C4-2B (cell line): Measurements from ENCODE around the gene AGBL4.

ENCODE experiments used
- CTCF ChIP-seq: fragments of 450-650 bp; conservative IDR thresholded peaks from 2 replicates; pipeline ENCODE4 v1.5.1; 2017; ENCODE audit warnings: mild to moderate bottlenecking
- ZFX ChIP-seq: fragments of 450-650 bp; IDR thresholded peaks from 2 replicates; pipeline ENCODE4 v1.6.1; 2017

GRCh38 chr1:48492392-48492791, 1531.4 kb downstream of the AGBL4 start:
- TF ChIP-seq CTCF (no peak), ZFX (no peak)
